Esophagus squamous epithelium (tissue), 5 donors: ENCODE results near the gene SMIM17. TPM values are rescaled to one million over a fixed set of nuclear protein-coding genes. Genes with fewer than 3 reads are reported as not detected.

ENCODE experiments used
- DNase-seq: peaks from one replicate; lab custom pipeline; 2025; lab: John Stamatoyannopoulos, UW
- H3K27ac ChIP-seq, 4 donors: fragments of 200-600 bp; sonication (generic); one replicate each; pipeline ENCODE4 v1.5.1; 2016 to 2019; ENCODE audit warnings: mild to moderate bottlenecking in 1 of 4
- H3K27me3 ChIP-seq, 4 donors: fragments of 200-600 bp; sonication (generic); 1 replicate in 3 of 4; 2 replicates in 1 of 4; pipeline versions ENCODE4 v1.5.1 to v1.6.0; 2017 to 2021; ENCODE audit warnings: antibody characterized with exemption in 1 of 4
- H3K36me3 ChIP-seq, 3 donors: fragments of 200-600 bp; sonication (generic); one replicate each; pipeline ENCODE4 v1.5.1; 2016 to 2019
- H3K4me1 ChIP-seq, 3 donors: fragments of 200-600 bp; sonication (generic); one replicate each; pipeline ENCODE4 v1.5.1; 2017 to 2019
- H3K4me3 ChIP-seq, 4 donors: fragments of 200-600 bp; sonication (generic); 1 replicate in 3 of 4; 2 replicates in 1 of 4; pipeline ENCODE4 v1.5.1; 2016 to 2019; ENCODE audit warnings: mild to moderate bottlenecking in 2 of 4, moderate library complexity in 1 of 4
- H3K9me3 ChIP-seq, 3 donors: fragments of 200-600 bp; sonication (generic); one replicate each; pipeline ENCODE4 v1.5.1; 2016 to 2019
- CTCF ChIP-seq, 6 experiments: fragments of 450-650 bp in 4 of 6; fragments of 200-600 bp in 2 of 6; sonication (generic) in 2 of 6; IDR thresholded peaks; one replicate each; pipeline ENCODE4 v1.5.1; 2016 to 2019; ENCODE audit warnings: antibody characterized with exemption in 6 of 6, mild to moderate bottlenecking in 4 of 6, moderate library complexity in 4 of 6
- POLR2A ChIP-seq, 4 donors: fragments of 450-650 bp; IDR thresholded peaks; one replicate each; pipeline ENCODE4 v1.6.1; 2017; ENCODE audit warnings: antibody characterized with exemption in 4 of 4, mild to moderate bottlenecking in 4 of 4, moderate library complexity in 3 of 4
- WGBS, 2 donors: methylation state at CpG; one replicate each; pipeline ENCODE4 v1.1.5; 2018; 5-methylcytosine and 5-hydroxymethylcytosine counted together
- intact Hi-C: fragments of 100-400 bp; cut with DNase I; formaldehyde crosslinking; loops from one replicate; pipeline ENCODE4 v1.15.0; 2022
- total RNA-seq, 4 donors: library from RNA; depleted of rRNA; stranded (reverse); fragments of >200 nt; gene quantifications; one replicate each; pipeline ENCODE4 v1.1.0, GENCODE V29; 2016
- donor health status: DM: yes; HTN: yes; CAD: no.

The SMIM17 gene
- total RNA-seq, 4 donors from 2014 or later = 0.87 TPM; not detected in 3

DNA sequence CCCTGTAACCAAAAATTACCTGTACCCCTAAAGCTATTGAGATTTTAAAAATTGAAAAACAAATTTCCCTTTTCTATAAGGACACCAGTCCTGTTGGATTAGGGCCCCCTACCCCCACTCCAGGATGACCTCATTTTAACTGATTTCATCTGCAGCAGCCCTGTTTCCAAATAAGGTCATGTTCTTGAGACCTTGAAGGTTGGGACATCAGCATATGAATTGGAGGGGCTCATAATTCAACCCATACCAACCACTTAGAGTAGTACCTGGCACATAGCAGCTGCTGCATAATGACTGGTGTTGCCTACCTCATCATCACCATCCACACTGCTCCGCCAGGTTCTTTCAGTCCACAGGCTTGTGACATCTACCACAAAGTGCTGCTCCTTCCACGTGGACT lies 30.2 kb upstream of the SMIM17 start:
- H3K9me3 ChIP-seq = peaks cover 0 to 98% (median 48%) of the 10 kb centered on the region in 3 donors
- H3K4me1 ChIP-seq = no peaks in the 10 kb centered on the region
- no peak for TF ChIP-seq POLR2A (IDR thresholded peaks at IDR 0.05)
- no peak for TF ChIP-seq CTCF (IDR thresholded peaks at IDR 0.05)
- DNase-seq = no peak
- no peaks in the 10 kb centered on the region for H3K27me3 ChIP-seq
- 89 to 94% methylated on average over 2 of the region's 2 CpGs for WGBS, 2 donors
- H3K4me3 ChIP-seq = no peak overlapping the region
- no peak overlapping the region for H3K27ac ChIP-seq
- intact Hi-C loops = no loop called here
- peaks cover 0 to 69% (median 0%) of the 10 kb centered on the region in 3 donors for H3K36me3 ChIP-seq

- Histone ChIP-seq H3K27me3 (no peaks in the 10 kb centered on the region), H3K36me3 (peaks cover 0 to 70% (median 0%) of the 10 kb centered on the region in 3 donors), H3K9me3 (peaks cover 0 to 99% (median 47%) of the 10 kb centered on the region in 3 donors), H3K4me3 (no peak overlapping the region), H3K4me1 (no peaks in the 10 kb centered on the region), H3K27ac (no peak overlapping the region)
- TF ChIP-seq POLR2A (IDR thresholded peaks at IDR 0.05) (no peak), CTCF (IDR thresholded peaks at IDR 0.05) (no peak)
- WGBS, 2 donors = 74 to 81% methylated on average over 2 to 3 of the region's 5 CpGs
- intact Hi-C loops = no loop called here
- DNase-seq = no peak
These were observed 29.3 kb upstream of the SMIM17 start for GRCh38 chr19:56613639-56614038.

DNA sequence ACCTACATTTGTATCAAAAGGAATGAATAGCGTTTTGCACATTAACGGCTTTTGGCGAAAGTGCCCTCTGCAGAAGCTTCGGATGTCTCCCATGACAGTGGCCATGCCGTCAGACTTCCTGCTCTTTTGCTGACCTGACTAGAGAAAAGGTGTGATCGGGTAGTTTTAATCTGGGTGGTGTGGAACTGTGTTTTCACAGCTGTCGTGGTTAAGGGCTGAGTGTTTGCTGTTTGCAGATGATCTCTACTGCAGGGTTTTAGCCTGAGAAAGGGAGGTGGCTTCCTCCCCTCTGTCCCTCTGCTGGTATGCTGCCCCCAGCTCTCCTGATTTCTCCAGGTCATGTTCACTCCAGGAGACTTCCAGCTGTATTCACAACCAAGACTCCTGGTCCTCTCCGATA lies 25.4 kb upstream of the SMIM17 start:
- Histone ChIP-seq H3K27me3 (no peaks in the 10 kb centered on the region), H3K27ac (no peak overlapping the region), H3K4me3 (no peak overlapping the region), H3K9me3 (peaks cover 0 to 99% (median 64%) of the 10 kb centered on the region in 3 donors), H3K4me1 (no peaks in the 10 kb centered on the region), H3K36me3 (peaks cover 12 to 80% (median 15%) of the 10 kb centered on the region in 3 donors)
- WGBS, 2 donors = 85 to 86% methylated on average over 8 of the region's 8 CpGs
- no peak for TF ChIP-seq CTCF (IDR thresholded peaks at IDR 0.05)
- TF ChIP-seq POLR2A (IDR thresholded peaks at IDR 0.05) = no peak
- DNase-seq = no peak
- intact Hi-C loops = no loop called here

GRCh38 chr19:56619121-56619520 lies 23.8 kb upstream of the SMIM17 start:
- Histone ChIP-seq H3K4me1 (no peaks in the 10 kb centered on the region), H3K27me3 (no peaks in the 10 kb centered on the region), H3K27ac (no peak overlapping the region), H3K9me3 (peaks cover 0 to 97% (median 66%) of the 10 kb centered on the region in 3 donors), H3K36me3 (peaks cover 15 to 82% (median 20%) of the 10 kb centered on the region in 3 donors), H3K4me3 (no peak overlapping the region)
- TF ChIP-seq POLR2A (IDR thresholded peaks at IDR 0.05) (no peak), CTCF (IDR thresholded peaks at IDR 0.05) (no peak)
- WGBS, 2 donors = 68 to 79% methylated on average over 8 of the region's 8 CpGs
- intact Hi-C loops = no loop called here
- no peak for DNase-seq

GRCh38 chr19:56622374-56622773 lies 20.6 kb upstream of the SMIM17 start:
- Histone ChIP-seq H3K4me3 (no peak overlapping the region), H3K36me3 (peaks cover 15 to 82% (median 20%) of the 10 kb centered on the region in 3 donors), H3K27me3 (no peaks in the 10 kb centered on the region), H3K9me3 (peaks cover 0 to 98% (median 71%) of the 10 kb centered on the region in 3 donors), H3K4me1 (no peaks in the 10 kb centered on the region), H3K27ac (no peak overlapping the region)
- intact Hi-C loops = no loop called here
- WGBS, 2 donors = 90 to 100% methylated on average over 2 to 5 of the region's 37 CpGs
- TF ChIP-seq CTCF (IDR thresholded peaks at IDR 0.05) = no peak
- no peak for TF ChIP-seq POLR2A (IDR thresholded peaks at IDR 0.05)
- DNase-seq = no peak
